NCI-H2081 (cell line): ENCODE measurements around the gene JPT2.
"Not testable (repeated sequence)": the region's sequence is repeated elsewhere in the genome, so short reads cannot be mapped to it uniquely, and the experiment has no call there.

Experiments
- DNase-seq, 2 experiments: peaks; one replicate each; lab custom pipeline; 2025; lab: John Stamatoyannopoulos, UW

Gene JPT2

GRCh38 chr16:1707193-1707790 is 29.2 kb downstream of the JPT2 start:
- DNase-seq, result no peak

DNA sequence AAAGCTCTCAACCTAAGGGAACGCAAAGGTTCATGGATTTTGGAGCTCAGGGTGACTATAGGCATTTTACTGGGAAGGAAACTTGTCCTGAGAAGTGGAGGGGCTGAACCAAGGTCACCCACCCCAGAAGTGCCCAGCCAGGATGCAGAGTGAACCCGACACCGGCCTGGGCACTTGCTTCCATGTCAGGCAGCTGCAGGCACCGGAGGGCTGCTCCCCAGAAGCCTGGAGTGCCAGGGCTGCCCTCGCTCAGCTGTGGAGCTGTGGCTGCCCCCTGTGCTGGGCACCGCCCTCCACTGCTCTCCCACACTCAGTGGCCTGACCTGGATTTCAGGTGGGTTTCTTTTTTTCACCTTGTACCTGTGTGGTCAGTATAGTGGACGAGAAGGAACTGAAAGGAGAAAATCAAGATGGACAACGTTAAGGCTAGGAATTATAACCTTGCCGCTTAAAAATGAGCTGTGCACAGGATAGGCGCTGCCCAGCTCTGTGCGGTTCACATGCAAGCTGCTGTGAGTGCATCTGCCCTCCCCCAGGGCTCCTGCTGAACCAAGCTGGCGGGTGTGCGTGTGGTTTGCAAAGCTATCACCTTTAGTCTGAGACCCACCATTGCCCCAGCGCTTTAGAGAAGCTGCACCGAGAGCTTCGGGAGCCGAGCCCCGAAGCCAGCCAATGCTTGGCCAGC is 30.1 kb downstream of the JPT2 start:
- no peak for DNase-seq

GRCh38 chr16:1708768-1709180 is 30.7 kb downstream of the JPT2 start:
- DNase-seq, result no peak

GRCh38 chr16:1709356-1709755 is 31.3 kb downstream of the JPT2 start:
- DNase-seq, result no peak

DNA sequence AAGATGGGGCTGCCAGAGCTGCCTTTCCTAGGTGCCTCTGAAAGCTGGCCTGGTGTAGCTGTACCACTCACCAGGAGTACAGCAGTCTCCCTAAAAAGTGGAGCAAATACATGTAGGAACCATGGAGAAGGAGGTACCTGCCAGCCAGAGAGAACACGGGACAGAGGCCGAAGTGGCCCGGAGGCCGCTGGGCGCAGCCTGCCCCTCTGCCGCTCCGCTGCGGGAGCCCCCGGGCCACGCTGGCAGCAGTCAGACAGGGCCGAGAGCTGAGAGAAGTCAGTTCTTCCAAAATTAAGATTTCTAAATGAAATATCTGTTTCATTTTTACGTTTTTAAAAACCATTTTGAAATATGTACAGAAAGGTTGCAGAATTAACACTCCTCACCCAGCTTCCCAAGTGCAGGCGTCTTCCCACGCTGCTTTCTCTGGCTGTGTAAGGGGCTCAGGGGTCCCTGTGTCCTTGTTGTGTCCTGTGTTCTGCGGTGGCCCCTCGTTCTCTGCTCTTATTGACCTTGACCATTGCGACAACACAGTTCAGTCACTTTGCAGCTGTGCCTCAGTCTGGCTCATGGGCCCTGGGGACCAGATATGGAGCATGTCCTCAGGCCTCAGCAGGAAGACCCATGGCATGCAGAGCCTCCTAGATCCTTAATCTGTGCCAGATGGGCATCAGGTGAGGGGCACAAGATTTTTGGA is 32.9 kb downstream of the JPT2 start:
- no peak for DNase-seq

DNA sequence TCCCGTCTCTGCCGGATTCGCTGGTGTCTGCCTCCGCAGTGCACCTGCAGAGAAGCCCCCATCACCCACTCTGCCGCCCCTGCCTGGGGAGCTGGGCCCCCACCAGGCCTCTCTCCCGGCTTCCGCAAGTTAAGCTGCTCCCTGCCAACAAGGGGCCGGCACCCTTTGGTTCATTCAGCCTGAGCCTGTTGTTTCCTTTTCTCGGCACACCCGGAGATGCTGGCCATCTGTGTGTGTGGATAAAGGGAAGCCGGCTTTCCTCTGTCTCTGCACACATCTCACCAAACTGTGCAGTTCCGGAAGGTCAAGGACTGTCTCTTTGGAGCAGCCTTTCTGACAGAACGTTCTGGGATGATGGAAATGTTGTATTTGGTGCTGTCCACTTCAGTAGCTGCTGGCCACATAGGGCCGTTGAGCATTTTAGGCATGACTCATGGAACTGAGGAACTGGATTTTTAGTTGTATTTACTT is 34.7 kb downstream of the JPT2 start:
- DNase-seq, result no peak

DNA sequence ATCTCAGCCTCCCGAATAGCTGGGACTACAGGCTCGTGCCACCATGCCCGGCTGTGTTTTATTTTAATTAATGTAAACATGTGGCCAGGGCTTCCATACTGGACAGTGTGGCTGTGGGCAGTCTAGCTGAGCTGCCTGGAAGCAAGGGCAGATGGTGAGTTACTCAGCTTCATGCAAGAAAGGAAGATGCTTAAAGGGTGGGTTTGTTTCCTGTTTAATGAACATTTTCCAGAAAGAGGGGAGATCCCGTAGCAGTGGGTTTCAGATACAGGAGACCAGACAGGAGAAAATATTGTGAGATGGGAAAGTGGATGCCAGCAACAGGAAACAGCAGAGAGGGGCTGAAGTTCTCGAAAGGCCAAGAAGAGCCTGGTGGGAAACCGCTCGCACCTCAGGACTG is 35.3 kb downstream of the JPT2 start:
- DNase-seq, result no peak

DNA sequence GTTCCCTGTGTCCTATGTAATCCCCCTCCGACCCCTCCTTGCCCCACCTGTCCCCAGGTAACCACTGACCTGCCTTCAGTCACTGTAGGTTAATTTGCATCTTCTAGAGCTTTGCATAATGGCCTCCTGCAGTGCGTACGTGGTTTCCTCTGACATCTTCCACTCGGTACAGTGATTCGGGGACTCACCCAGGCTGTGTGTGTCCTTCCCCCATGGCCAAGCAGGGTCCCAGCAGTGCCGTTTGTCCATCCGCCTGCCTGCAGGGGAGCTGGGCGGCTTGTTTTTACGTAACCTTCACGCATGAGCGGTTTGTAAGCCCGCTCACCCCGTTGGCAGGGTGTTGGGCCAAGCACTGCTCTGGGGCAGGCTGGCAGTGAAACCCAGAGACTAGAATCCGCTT is 35.9 kb downstream of the JPT2 start:
- DNase-seq, result no peak

GRCh38 chr16:1715220-1715619 is 37.1 kb downstream of the JPT2 start:
- DNase-seq, result no peak

GRCh38 chr16:1718236-1718635 is 40.2 kb downstream of the JPT2 start:
- not testable (repeated sequence) for DNase-seq

GRCh38 chr16:1719559-1720229 is 41.6 kb downstream of the JPT2 start:
- peak in 1 of 2 experiments; percentile 49 for DNase-seq

- no peak for DNase-seq
These were observed 43.3 kb downstream of the JPT2 start for GRCh38 chr16:1721372-1721771.

DNA sequence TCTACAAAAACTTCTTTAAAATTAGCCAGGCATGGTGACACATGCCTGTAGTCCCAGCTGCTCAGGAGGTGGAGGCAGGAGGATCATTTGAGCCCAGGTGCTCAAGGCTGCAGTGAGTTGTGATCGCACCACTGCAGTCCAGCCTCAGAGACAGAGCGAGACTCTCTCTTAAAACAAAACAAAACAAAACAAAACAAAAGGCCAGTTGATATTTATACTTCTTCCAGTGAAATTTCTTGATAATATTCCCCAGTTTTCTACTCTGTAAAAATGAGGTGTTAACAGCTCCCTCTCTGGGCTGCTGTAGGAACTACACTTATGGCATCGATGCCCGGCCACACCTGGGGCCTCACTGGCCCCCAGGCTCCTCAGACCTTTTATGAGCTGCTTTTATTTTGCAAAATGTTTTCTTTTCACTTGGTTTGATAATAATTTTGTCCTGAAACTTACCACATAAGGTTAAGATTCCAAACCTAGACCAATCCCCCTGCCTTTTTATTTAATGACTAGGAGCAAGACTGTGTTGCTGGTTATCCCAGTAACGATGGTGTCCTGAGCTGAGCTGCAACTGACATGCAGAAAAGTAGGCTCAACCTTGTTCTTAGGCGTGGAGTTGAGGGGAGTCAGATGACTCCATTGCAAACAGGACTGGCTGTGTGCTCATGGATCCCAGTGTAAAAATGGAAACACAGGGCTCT is 45.5 kb downstream of the JPT2 start:
- peak; percentile 10 to 23 for DNase-seq

GRCh38 chr16:1724491-1724890 is 46.4 kb downstream of the JPT2 start:
- no peak for DNase-seq

- no peak for DNase-seq
These were observed 48.8 kb downstream of the JPT2 start for GRCh38 chr16:1726661-1727502.

GRCh38 chr16:1727651-1728624 is 49.9 kb downstream of the JPT2 start:
- DNase-seq, result no peak

- DNase-seq, result no peak
These were observed 50.9 kb downstream of the JPT2 start for GRCh38 chr16:1729026-1729425.

GRCh38 chr16:1729445-1729844 is 51.4 kb downstream of the JPT2 start:
- no peak for DNase-seq

DNA sequence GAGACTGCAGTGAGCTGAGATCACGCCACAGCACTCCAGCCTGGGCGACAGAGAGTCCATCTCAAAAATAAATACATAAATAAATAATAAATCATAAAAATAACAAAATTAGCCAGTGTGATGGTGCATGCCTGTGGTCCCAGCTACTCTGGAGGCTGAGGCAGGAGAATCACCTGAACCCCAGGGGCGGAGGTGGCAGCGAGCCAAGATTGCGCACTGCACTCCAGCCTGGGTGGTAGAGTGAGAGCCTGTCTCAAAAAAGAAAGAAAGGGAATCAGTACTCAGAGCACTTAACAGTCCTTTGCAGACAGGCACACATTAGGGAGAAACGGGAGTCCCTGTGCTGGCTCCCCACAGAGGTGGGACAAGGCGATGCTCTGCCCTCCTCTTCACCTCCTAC is 53.0 kb downstream of the JPT2 start:
- no peak for DNase-seq

GRCh38 chr16:1731603-1732002 is 53.5 kb downstream of the JPT2 start:
- DNase-seq, result no peak
